ENCODE results near the gene RPL32.
"Not testable (repeated sequence)": the region's sequence is repeated elsewhere in the genome, so short reads cannot be mapped to it uniquely, and the experiment has no call there.

The RPL32 gene

DNA sequence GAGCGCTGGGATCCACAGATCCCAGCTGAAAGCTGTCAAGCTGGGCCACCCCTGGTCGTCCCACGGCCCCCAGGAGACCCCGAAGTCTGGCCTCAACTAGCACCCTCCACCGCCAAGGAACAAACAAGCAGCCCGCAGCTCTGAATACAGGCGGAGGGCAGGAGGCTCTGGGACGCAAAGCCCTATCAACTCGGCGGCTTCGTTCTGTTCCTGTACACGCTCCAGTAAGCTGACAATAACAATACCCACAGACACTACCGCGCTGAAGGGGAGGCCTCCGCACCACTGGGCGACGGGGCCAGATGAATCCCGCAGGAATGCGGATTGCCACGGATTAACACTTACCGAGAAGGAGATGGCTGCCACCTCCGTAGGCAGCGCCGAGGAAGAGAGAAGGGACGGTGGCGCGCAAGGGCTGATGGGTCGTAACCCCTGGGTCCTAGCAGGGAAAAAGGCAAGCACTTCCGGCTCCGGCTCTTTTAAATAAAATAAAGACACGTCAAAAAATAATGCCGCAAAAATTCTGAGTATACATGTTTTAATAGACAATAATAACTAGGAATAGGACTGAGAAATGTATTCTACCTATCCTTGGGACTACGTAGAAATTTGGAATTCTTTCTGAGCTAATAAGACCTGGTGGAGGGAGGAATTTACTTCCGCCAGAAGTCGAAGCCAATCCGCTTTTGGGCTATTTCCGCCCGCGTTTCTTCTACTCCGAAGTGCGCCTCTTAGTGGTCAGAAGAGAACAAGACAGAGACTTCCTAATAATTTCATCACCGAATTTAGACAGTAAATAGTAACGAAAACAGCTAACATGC, at the start of gene RPL32:
Gene RPL32, minus strand, starts transcription at position 417 of the 821 bp plus-strand sequence. CDS start 1,328 bp downstream, outside the sequence.
- peak; percentile 81 for DNase-seq

DNA sequence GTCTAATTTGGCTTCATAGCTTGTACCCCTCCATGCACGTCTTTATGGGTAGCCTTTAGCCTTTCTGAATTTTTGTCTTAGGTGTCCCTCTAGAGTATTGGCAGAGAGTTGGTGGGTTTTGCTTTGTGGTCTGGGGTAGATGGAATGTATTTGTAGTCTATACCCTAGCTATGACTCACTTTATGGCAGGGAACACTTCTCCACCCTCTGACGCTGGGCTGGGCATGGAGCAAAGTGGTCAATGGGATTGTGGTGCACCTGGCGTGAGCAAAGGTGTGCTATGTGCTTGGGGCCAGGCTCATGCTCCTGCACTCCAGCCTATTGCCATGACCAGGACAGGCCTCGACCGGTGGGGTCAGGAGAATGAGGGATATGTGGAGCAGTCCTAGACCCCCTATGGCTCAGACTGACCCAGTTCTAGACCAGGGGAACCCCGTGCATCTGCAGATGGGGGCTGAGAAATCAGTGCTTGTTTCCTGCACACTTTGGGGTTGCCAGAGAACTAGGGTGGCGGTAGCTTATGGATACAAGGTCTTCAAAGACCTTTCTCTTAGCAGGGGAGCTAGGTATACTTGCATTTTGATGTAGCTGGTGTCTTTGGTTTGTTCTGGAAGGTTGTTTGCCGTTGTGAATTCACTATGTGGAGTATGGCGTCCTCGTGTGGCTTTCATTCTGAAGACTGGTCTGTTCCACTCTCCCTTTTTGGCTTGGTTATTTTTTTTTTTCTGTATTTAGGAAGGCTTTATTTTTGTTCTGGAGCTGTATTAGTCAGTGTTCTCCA, 49.4 kb upstream of the RPL32 start:
- no peak for DNase-seq

DNA sequence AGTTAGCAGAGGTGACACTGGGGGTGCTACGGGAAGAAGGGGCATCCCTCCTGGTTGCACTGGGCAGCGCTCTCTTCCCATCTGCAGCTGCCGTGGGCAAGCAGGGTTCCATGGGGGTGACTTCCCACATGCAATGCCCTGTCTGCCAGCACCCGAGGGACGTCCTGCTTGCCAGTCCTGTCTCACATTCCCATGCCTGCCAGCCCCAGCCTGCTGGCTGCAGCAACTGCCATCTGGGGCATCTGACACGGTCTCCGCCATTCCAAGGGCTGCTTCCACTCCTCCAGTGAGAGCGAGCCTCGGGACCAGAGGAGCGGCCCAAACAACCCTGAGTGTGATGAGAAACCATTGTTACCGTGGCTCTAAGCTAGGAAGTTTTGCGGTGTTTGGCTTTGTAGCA, 45.4 kb upstream of the RPL32 start:
- DNase-seq = no peak

DNA sequence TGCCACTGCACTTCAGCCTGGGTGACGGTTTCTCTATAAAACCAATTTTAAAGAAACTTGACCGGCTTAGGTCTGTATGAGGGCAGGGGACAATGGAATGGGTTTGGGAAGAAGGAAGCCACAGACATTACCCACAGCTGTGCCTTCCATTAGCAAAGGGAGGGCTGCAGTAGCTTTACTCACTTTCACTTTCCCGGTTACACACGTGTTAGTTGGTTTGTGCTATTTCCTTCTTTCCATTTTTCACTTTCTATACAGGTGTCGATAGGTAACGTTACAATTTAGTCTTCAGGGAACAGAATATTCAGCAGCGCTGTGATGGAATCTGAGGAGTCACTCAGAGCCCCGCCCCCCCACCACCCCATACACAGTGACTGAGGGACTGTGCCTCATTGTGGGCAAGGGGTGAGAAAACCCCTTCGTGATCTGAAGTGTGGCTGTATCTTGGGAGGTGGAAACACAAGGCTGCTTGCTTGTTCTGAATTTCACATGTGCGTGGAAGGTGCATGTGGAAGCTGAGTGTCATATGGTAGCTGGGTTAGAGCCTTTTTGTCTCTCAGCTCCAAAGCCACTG, 44.8 kb upstream of the RPL32 start:
- DNase-seq = no peak

DNA sequence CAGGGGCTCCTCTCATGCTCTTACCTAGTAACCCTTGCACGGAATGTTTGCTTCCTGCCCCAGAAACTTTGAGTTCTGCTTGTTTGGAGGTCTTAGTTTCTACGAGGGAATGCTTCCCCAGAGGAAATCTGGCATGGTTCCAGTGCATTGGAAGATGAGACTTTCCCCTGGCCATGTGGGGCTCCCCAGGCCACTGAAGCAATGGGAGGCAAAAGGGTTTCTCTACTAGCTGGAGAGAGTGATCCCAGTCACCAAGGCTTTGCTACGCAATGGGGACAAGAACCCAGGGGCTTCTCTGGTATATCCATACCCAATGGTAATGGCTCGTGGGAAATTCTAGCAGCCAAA, 44.2 kb upstream of the RPL32 start:
- no peak for DNase-seq

DNA sequence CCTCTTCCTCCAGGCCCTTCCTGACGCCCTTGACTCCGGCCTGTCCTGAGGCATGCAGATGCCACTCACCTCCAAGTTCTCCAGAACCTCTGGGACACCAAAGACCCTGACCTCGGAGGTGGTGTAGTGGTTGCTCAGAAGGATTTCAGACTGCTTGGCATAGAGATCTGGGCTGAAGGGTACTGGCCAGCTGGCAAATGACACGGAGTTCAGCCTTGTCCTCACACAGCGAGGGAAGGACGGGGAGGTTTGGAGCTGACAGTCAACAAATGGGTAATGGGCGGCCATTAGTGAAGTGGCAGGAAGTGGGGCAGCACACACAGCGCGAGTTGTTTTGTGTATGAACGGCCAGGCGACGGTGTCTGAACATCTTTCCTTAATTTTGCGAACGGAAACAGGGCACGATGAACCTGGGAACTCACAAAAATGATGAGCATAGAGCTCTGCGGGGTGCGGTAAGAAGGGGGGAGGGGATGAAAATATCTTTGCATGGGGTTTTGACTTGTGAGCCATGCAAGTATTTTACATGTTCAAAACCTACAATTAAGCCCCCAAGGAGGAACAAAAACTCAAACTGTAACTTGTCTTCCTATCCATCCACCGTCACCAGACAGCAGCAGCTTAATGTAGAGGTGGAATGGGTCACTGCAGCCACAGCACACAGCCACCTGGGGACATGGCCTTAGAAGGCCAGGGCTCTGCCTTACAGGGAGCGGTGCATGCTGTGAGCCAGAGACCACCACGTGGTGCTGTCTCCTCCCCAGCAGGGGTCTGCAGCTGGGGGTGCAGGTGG, 43.6 kb upstream of the RPL32 start:
- no peak for DNase-seq

DNA sequence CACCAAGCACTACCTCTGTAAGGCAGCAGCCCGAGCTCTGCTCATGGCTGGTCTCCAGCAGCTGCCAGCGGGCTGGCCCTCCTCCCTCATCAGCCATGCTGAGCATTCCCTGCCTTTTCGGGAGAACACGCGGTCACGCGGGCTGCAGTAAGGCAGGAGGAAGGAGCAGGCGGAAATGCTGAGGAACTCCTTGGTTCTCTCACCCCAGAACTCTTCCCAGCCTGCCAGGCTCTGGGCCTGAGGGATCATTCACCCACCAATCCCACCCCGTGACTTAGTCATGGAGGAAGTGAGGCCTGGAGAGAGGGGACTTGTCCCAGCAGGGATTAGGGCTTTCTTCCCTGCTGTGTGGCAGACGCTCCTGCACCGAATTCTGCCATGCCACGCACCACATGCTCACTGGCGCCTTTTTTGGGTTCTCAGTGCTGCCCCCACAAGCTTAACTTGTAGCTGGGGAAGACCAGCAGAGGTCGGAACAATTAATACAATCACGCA, 42.9 kb upstream of the RPL32 start:
- no peak for DNase-seq

DNA sequence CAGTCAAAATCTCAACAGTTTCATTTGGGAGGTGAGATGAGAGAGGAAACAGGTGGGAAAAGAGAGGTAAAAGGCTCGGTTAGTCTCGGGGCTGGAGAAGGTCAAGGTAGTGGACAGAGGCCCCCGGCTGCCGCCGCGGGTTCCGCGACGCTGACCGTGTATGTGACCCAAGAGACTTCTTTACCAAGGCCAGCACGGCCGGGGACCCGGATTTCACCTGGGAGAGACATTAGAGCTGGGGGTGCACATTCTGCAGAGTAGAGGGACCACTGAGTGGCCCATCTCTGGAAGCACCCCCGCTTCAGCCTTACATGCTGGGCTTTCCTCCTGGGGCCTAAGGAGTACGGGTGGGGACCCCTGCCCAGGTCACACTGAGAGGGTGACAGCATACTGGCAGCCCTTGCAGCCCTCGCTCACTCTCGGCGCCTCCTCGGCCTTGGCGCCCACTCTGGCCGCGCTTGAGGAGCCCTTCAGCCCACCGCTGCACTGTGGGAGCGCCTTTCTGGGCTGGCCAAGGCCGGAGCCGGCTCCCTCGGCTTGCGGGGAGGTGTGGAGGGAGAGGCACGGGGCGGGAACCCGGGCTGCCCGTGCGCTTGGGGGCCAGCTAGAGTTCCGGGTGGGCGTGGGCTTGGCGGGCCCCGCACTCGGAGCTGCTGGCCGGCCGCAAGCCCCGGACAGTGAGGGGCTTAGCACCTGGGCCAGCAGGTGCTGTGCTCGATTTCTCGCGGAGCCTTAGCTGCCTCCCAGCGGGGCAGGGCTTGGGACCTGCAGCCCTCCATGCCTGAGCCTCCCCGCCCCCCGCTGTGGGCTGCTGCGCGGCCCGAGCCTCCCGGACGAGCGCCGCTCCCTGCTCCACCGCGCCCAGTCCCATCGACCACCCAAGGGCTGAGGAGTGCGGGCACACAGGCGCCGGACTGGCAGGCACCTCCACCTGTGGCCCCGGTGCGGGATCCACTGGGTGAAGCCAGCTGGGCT, 41.3 kb upstream of the RPL32 start:
- DNase-seq = no peak

DNA sequence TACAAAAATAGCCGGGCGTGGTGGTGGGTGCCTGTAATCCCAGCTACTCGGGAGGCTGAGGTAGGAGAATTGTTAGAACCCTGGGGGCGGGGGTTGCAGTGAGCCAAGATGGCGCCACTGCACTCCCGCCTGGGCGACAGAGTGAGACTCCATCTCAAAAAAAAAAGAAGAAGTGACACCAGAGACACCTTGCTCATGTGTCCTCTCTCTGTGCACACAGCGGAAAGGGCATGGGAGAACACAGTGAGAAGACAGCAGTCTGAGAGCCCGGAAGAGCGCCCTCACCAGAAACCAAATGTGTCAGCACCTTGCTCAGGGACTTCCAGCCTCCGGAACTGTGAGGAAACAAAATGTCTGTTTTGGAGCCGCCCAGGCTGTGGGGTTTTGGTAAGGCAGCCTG, 40.5 kb upstream of the RPL32 start:
- not testable (repeated sequence) for DNase-seq

DNA sequence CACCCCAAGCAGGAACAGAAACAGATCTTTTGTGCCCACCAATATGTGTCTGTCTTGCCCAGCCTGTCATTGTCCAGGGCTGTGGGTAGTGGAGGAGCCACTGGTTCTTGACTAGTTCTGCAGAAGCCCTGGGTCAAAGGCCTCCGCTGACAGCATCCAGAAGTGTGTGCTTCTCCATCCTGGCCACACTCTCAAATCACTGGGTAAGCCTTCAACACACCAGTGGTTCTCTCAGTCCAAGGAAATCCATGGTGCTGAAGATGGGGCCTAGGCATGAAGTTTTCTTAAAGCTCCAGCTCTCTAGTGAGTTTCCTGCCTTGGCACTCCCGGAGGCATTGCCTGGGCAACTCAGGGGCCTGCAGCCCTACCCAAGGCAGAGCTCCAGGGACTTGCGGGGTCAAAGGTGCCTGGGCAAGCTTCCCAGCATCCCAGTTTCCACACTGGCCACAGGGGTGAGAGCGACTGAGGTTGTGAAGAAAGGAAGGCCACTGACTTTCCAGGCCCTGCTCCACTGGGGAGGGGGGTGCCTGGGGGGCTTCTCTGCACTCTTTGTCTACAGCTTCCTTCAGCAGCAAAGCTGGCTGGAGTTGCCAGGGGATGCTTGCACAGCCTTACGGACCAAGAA, 37.9 kb upstream of the RPL32 start:
- DNase-seq = no peak

DNA sequence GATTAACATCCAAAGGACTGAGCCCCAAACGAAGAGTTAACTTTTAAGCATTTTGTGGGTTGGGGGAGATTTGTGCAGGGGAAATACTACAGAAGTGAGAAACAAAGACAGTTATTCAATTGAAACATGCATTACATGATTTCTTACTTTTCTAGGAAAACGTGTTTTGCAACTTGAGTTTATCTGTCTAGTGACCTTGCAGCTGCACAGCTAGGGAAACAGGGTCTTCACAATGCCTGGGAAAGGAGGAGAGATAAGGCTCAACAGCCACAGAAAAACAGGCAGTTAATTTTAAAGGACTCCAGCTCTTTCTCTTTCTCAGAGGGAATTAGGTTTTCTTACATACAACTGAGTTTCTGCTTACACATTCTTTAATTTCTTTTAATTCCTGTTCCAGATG, 37.4 kb upstream of the RPL32 start:
- DNase-seq = not testable (repeated sequence)

DNA sequence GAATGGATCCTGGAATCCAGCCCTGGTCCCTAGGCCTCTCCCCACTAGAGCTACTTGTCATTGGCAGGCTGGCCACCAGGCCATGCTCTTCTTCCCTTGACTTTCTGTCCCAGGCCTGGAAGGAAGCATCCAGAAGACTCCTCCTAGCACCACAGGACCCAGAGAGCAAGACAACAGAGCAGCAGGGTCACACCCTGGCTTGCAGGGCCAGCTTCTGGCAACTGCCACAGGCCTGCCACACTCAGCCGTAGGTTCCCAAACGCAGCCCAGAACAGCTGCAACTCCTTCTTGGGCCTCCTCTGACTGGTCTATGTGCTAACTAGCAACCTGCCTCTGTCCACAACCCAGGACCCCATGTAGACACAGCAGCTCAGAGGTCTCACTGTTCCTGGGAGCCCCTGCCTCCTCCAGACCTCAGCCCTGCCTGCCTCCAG, 36.8 kb upstream of the RPL32 start:
- DNase-seq = no peak

DNA sequence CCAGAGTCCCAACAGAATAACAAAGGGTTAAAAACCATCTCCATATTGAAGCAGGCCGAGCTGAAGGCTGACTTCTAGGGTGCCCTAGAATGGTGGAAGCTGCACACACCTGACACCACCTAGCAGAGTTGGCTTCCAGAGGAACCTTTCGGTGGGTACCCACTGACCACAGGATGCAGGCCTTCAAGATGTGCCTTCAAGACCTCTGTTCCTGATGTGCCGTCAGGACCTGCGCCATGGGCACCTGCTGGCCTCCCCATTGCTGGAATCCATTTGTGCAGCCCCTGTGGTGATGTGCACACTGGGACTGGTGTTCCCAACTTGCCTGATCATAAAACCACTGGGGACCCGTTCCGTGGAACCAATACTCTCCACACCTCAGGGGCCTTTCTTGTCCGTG, 35.7 kb upstream of the RPL32 start:
- DNase-seq = no peak

DNA sequence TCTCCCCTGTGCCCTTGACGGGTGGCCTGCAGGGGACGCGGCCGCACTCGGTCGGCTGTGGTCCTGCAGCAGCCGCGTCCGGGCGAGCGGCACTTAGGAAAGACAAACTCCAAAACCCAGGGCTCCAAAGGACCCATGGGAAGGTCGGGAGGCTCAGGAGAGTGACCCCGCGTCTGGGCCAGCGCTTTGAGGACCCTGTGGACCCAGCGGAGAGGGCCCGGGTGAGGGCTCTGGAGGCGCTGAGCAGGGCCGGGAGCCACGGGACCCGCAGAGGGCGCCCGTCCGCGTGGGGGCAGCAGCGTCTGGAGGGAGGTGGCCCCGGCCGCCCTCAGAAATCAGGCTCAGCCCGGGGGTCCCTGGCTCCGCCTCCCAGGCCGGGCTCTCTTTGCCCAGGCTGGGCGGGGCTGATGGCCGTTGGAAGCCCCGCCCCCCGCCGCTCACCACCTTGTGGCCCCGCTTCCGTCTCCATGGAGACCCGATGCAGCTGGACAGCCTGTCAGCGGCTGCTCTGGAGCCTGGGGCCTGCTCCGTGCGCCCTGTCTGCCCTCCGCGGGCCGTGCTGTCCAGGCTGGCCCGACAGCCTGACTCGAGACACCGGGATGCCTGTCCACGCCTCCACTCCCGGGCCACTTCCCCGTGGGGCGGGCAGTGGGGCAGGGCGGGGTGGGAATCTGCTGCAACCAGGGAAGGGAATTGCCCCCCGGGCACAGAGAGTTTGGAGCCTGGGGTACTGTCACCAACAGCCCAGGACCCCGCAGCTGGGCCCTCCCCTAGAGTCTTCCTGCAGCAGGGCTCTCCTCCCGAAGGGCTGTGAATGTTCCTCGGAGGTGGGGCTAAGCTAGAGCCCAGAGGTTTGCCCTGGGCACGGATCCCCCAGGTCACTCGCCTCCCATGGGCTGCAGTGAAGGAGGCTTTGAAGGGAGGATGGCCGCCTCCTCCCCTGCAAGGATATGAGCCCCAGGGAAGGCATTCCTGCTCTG, 34.8 kb upstream of the RPL32 start:
- DNase-seq = no peak

DNA sequence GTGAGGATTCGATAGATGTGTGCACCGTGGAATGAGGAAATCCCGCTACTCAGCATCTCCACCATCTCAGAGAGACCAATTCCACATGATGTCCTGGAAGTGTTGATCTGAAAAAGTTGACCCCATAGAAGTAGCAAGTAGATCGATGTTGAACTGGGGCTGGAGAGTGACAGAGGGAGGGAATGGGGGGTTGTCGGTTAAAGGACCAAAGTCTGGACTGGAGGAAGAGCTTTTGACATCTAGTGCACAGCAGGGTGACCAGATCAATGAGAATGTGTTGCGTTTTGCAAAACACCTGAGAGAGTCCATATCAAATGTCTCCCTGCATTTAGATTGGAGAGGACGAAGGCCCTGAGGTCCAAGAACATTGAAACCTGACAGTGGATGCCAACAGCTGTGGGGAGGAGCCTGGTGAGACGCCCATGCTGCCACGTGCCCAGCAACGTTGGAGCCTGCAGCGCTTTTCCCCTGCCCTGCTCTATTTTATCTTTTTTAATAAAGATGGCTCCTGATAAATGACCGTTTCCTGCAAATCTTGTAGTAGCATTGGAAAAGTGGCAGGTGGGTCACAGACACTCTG, 30.1 kb upstream of the RPL32 start:
- DNase-seq = no peak

DNA sequence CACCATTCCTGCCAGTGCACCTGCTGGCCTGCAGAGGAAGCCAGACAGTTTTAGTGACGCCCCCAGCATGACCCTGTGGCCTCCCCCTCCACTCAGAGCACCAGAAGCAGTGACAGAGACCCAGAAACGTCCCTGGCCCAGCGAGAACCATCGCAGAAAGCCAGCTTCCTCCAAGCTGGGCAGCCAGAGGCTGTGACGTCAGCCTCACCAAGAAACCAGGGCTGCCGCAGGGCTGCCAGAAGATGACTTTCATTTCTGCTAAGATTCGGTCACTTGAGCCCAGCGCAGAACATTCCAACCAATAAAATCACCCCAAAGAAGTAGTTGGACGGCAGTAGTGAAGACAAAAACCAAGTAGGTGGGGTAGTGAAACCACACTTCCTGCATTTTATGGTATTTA, 29.6 kb upstream of the RPL32 start:
- no peak for DNase-seq

DNA sequence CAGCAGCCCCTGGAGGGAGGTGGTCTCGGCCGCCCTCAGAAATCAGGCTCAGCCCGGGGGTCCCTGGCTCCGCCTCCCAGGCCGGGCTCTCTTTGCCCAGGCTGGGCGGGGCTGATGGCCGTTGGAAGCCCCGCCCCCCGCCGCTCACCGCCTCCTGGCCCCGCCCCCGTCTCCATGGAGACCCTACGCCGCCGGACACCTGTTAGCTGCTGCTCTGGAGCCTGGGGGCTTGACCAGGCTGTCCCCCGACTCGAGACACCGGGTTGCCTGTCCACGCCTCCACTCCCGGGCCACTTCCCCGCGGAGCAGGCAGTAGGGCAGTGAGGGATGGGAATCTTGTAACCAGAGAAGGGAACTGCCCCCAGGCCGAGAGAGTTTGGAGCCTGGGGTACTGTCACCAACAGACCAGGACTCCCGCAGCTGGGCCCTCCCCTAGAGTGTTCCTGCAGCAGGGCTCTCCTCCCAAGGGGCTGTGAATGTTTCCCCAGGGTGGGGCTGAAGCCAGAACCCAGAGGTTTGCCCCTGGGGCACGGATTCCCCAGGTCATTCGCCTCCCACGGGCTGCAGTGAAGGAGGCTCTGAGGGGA, 27.8 kb upstream of the RPL32 start:
- no peak for DNase-seq

DNA sequence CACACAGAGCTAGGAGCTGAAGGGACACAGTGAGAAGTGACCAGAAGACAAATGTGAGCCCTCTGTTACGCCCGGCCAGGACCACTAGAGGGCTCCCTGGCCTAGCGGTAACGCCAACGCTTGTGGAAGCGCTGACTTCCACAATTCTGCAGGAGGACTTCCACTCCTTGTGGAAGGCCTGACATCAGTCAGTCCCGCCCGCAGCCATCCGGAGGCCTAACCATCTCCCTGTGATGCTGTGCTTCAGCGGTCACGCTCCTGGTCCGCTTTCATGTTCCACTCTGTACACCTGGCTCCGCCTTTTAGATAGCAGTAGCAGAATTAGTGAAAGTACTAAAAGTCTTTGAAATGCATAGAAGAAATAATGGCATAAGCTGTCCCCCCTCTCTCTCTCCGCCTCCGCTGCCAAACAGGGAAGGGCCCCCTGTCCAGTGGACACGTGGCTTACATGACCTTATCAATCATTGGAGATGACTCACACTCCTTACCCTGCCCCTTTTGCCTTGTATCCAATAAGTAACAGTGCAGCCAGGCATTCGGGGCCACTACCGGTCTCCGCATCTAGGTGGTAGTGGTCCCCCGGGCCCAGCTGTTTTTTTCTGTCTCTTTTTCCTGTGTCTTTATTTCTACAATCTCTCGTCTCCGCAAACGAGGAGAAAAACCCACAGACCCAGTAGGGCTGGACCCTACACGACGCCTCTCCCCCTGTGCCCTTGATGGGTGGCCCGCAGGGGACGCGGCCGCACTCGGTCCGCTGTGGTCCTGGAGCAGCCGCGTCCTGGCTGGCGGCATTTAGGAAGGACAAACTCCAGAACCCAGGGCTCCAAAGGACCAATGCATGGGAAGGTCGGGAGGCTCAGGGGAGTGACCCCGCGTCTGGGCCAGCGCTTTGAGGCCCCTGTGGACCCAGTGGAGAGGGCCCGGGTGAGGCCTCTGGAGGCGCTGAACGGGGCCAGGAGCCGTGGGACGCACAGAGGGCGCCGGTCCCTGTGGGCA, 27.0 kb upstream of the RPL32 start:
- peak; percentile 57 for DNase-seq

Data from GDM1 (cell line).